ENCODE measurements around the gene EVI2B.

- TF ChIP-seq CTCF (IDR thresholded peaks at IDR 0.05; ENCODE audit: low read depth, low read length, poor library complexity, severe bottlenecking) (no peak), EZH2phosphoT487 (IDR thresholded peaks at IDR 0.05; ENCODE audit: borderline replicate concordance, low read length) (no peak)
Measured at GRCh38 chr17:31269036-31269577, 44.7 kb downstream of the EVI2B start.

Measured in DOHH2 (cell line).